Measurements from ENCODE around the gene GLRX.

The GLRX gene

GRCh38 chr5:95842854-95843544, 20.5 kb upstream of the GLRX start:
- Histone ChIP-seq H3K9ac (no peak overlapping the region), H3K27me3 (ENCODE audit: control insufficient read depth, insufficient read depth, low read length) (no peaks in the 10 kb centered on the region), H3K36me3 (ENCODE audit: control insufficient read depth, insufficient read depth, low read length) (no peaks in the 10 kb centered on the region), H2AFZ (peak overlapping the region; percentile 79), H3K9me3 (ENCODE audit: control insufficient read depth, low read length) (no peaks in the 10 kb centered on the region), H3K4me1 (peaks cover 8% of the 10 kb centered on the region), H3K4me3 (ENCODE audit: low read depth, low read length) (no peak overlapping the region), H3K4me2 (ENCODE audit: low read length) (peak overlapping the region; percentile 8), H3K27ac (peak overlapping the region; percentile 49), H3K79me2 (no peaks in the 10 kb centered on the region)
- TF ChIP-seq CTCF (IDR thresholded peaks at IDR 0.05): peak; percentile 53

GRCh38 chr5:95841914-95842812, 19.6 kb upstream of the GLRX start:
- no peak overlapping the region for H3K4me2 ChIP-seq (ENCODE audit: low read length)
- no peak overlapping the region for H3K4me3 ChIP-seq (ENCODE audit: low read depth, low read length)
- no peak overlapping the region for H3K27ac ChIP-seq
- H2AFZ ChIP-seq: no peak overlapping the region
- no peaks in the 10 kb centered on the region for H3K79me2 ChIP-seq
- no peaks in the 10 kb centered on the region for H3K9me3 ChIP-seq (ENCODE audit: control insufficient read depth, low read length)
- no peaks in the 10 kb centered on the region for H3K36me3 ChIP-seq (ENCODE audit: control insufficient read depth, insufficient read depth, low read length)
- peaks cover 8% of the 10 kb centered on the region for H3K4me1 ChIP-seq
- no peak overlapping the region for H3K9ac ChIP-seq
- no peak for TF ChIP-seq CTCF (IDR thresholded peaks at IDR 0.05)
- no peaks in the 10 kb centered on the region for H3K27me3 ChIP-seq (ENCODE audit: control insufficient read depth, insufficient read depth, low read length)

- H3K27me3 ChIP-seq (ENCODE audit: control insufficient read depth, insufficient read depth, low read length): no peaks in the 10 kb centered on the region
- H3K36me3 ChIP-seq (ENCODE audit: control insufficient read depth, insufficient read depth, low read length): no peaks in the 10 kb centered on the region
- no peak overlapping the region for H2AFZ ChIP-seq
- peaks cover 9% of the 10 kb centered on the region for H3K4me1 ChIP-seq
- H3K4me2 ChIP-seq (ENCODE audit: low read length): no peak overlapping the region
- no peak overlapping the region for H3K27ac ChIP-seq
- H3K9ac ChIP-seq: no peak overlapping the region
- H3K9me3 ChIP-seq (ENCODE audit: control insufficient read depth, low read length): no peaks in the 10 kb centered on the region
- no peaks in the 10 kb centered on the region for H3K79me2 ChIP-seq
- no peak overlapping the region for H3K4me3 ChIP-seq (ENCODE audit: low read depth, low read length)
- TF ChIP-seq CTCF (IDR thresholded peaks at IDR 0.05): no peak
Observed at GRCh38 chr5:95840956-95841705, 18.6 kb upstream of the GLRX start.

- Histone ChIP-seq H3K4me2 (ENCODE audit: low read length) (no peak overlapping the region), H3K79me2 (no peaks in the 10 kb centered on the region), H3K4me1 (peaks cover 16% of the 10 kb centered on the region), H3K4me3 (ENCODE audit: low read depth, low read length) (no peak overlapping the region), H3K36me3 (ENCODE audit: control insufficient read depth, insufficient read depth, low read length) (no peaks in the 10 kb centered on the region), H3K27ac (no peak overlapping the region), H3K9ac (no peak overlapping the region), H3K9me3 (ENCODE audit: control insufficient read depth, low read length) (no peaks in the 10 kb centered on the region), H3K27me3 (ENCODE audit: control insufficient read depth, insufficient read depth, low read length) (no peaks in the 10 kb centered on the region), H2AFZ (no peak overlapping the region)
- no peak for TF ChIP-seq CTCF (IDR thresholded peaks at IDR 0.05)
Observed at GRCh38 chr5:95839658-95840057, 17.1 kb upstream of the GLRX start.
